ENCODE results near the gene FAM8A1. TPM values are rescaled to one million over a fixed set of nuclear protein-coding genes. Genes with fewer than 3 reads are reported as not detected.

Gene FAM8A1
- total RNA-seq, 5 donors from 2014 or later (not counting 1 experiment from before 2014, with no cell fraction given): 16.1 to 21.8 (median 16.7) TPM

DNA sequence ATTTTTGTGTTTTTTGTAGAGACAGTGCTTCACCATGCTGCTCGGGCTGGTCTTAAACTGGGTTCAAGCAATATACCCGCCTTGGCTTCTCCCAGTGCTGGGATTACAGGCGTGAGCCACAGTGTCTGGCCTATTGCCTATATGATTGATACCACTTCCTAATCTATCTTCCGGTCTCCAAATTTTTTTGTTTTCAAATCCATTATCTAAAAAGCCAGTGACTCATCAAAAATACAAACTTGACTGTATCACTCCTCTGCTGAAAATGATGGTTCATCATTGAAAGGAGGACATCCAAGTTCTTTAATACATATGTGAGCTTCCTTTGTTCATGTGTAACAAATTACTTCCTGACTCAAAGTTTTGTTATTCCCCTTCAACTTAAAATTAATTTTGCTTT is 35.5 kb downstream of the FAM8A1 start:
- DNase-seq: no peak
- Mint-ChIP-seq H3K4me1 (peaks cover 46 to 50% (median 47%) of the 10 kb centered on the region in 3 donors), H3K27ac (peak overlapping the region; percentile 71 to 79), H3K36me3 (peaks cover 56% of the 10 kb centered on the region), H3K9me3 (no peaks in the 10 kb centered on the region), H3K27me3 (no peaks in the 10 kb centered on the region), H3K4me3 (no peak overlapping the region)
- Histone ChIP-seq H3K27ac (ENCODE audit: low read length) (peak overlapping the region; percentile 12), H3K4me3 (ENCODE audit: control insufficient read depth in 1 of 2, extremely low read depth in 1 of 2, low read length in 1 of 2) (no peak overlapping the region), H3K9me3 (no peaks in the 10 kb centered on the region), H3K4me1 (ENCODE audit: control insufficient read depth in 1 of 2, extremely low read depth in 1 of 2, insufficient read depth in 2 of 2, low read length in 2 of 2) (peaks cover 13 to 26% of the 10 kb centered on the region in 2 experiments), H3K27me3 (replicated peaks in 1 of 2; ENCODE audit: control insufficient read depth in 2 of 2, extremely low read depth in 1 of 2, insufficient read depth in 2 of 2, low read length in 1 of 2) (no peaks in the 10 kb centered on the region), H3K36me3 (ENCODE audit: control insufficient read depth in 2 of 2, extremely low read depth in 1 of 2, insufficient read depth in 1 of 2, low read length in 1 of 2) (peaks cover 0 to 51% of the 10 kb centered on the region in 2 donors)
- no peak for ATAC-seq (replicated peaks in 1 of 4)
- 100% methylated on average over 3 of the region's 4 CpGs for WGBS (ENCODE audit: insufficient coverage)
- ChIA-PET CTCF (no interaction called here), POLR2A (no interaction called here)

DNA sequence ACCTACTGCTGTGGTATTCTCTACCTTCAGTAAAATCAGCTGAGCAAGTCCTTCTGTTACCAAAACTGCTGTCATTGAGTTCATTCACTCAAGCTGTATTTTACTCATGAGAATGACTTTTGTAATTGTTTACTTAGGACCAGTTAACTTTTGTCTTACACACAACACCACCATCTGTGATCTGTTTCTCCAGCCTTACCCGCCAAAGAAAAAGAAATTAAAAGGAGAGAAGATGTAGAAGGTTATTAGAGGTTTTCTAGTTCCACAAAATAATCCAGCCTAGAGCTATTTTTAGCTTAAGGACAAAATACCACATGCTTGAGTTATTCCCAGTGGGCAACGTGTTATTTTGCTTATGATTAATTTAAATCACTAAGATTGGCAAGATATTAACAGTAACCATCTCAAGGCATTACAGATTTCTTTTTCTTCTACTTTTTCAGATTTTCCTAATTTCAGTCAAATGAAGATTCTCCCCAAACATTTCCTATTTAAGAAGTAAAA is 38.2 kb downstream of the FAM8A1 start:
- no peaks in the 10 kb centered on the region for H3K9me3 ChIP-seq
- H3K9me3 Mint-ChIP-seq: no peaks in the 10 kb centered on the region
- H3K27me3 ChIP-seq (replicated peaks in 1 of 2; ENCODE audit: control insufficient read depth in 2 of 2, extremely low read depth in 1 of 2, insufficient read depth in 2 of 2, low read length in 1 of 2): no peaks in the 10 kb centered on the region
- H3K4me3 Mint-ChIP-seq: no peak overlapping the region
- ATAC-seq (replicated peaks in 1 of 4): no peak
- no peaks in the 10 kb centered on the region for H3K27me3 Mint-ChIP-seq
- ChIA-PET POLR2A (interaction anchor here in 1 of 2 donors (0.6 to 0.7 kb wide), 2 partner anchors 28 to 75 kb away, joined by 3 to 5 read pairs; no protein-coding TSS in a partner anchor), CTCF (no interaction called here)
- no peak overlapping the region for H3K4me3 ChIP-seq (ENCODE audit: control insufficient read depth in 1 of 2, extremely low read depth in 1 of 2, low read length in 1 of 2)
- peaks cover 10 to 19% of the 10 kb centered on the region in 2 experiments for H3K4me1 ChIP-seq (ENCODE audit: control insufficient read depth in 1 of 2, extremely low read depth in 1 of 2, insufficient read depth in 2 of 2, low read length in 2 of 2)
- no peak for DNase-seq
- peak overlapping the region in 1 of 2 donors; percentile 22 for H3K27ac Mint-ChIP-seq
- H3K36me3 Mint-ChIP-seq: peaks cover 56% of the 10 kb centered on the region
- H3K4me1 Mint-ChIP-seq: peaks cover 33 to 37% (median 33%) of the 10 kb centered on the region in 3 donors
- H3K36me3 ChIP-seq (ENCODE audit: control insufficient read depth in 2 of 2, extremely low read depth in 1 of 2, insufficient read depth in 1 of 2, low read length in 1 of 2): peaks cover 0 to 50% of the 10 kb centered on the region in 2 donors
- no peak overlapping the region for H3K27ac ChIP-seq (ENCODE audit: low read length)
- WGBS (ENCODE audit: insufficient coverage): no CpG with 5 or more reads among the region's 2 CpGs

DNA sequence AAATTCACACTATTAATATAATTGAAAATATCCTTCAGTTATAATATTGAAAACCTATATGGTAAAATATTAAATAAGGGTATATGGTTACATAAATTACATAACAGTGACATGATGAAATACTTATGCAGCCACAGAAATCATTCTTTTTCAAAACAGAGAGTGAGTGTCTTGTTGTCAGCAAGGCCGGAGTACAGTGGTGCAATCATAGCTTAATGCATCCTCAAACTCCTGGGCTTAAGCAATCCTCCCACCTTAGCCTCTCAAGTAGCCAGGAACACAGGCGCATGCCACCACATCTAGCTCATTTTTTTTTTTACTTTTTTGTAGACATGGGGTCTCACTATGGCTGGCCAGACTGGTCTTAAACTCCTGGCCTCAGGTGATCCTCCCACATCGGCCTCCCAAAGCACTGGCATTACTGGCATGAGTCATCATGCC is 40.4 kb downstream of the FAM8A1 start:
- DNase-seq: no peak
- H3K27me3 ChIP-seq (replicated peaks in 1 of 2; ENCODE audit: control insufficient read depth in 2 of 2, extremely low read depth in 1 of 2, insufficient read depth in 2 of 2, low read length in 1 of 2): no peaks in the 10 kb centered on the region
- peaks cover 62% of the 10 kb centered on the region for H3K36me3 Mint-ChIP-seq

DNA sequence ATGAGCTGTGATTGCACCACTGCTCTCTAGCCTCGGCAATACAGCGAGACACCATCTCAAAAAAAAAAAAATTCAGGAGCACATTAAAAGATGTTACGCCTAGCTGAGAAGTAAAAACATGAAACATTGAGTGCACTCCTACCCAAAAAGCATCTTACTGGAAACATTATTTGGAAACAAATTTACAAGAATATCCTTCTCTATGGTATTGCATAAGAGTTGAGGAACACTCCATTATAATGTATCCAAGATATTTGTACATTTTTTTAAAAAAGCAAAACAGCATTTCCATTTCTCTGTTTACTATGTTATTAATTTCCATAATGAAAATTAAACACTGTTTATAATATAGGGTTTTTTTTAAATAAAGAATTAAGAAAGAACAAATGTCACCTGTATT is 48.6 kb downstream of the FAM8A1 start:
- Mint-ChIP-seq H3K27me3 (no peaks in the 10 kb centered on the region), H3K4me3 (no peak overlapping the region), H3K4me1 (peaks cover 0 to 21% (median 15%) of the 10 kb centered on the region in 3 donors), H3K9me3 (no peaks in the 10 kb centered on the region), H3K27ac (no peak overlapping the region), H3K36me3 (peaks cover 52% of the 10 kb centered on the region)
- Histone ChIP-seq H3K27me3 (replicated peaks in 1 of 2; ENCODE audit: control insufficient read depth in 2 of 2, extremely low read depth in 1 of 2, insufficient read depth in 2 of 2, low read length in 1 of 2) (no peaks in the 10 kb centered on the region), H3K4me1 (ENCODE audit: control insufficient read depth in 1 of 2, extremely low read depth in 1 of 2, insufficient read depth in 2 of 2, low read length in 2 of 2) (peaks cover 0 to 3% of the 10 kb centered on the region in 2 experiments), H3K9me3 (no peaks in the 10 kb centered on the region), H3K36me3 (ENCODE audit: control insufficient read depth in 2 of 2, extremely low read depth in 1 of 2, insufficient read depth in 1 of 2, low read length in 1 of 2) (peaks cover 0 to 57% of the 10 kb centered on the region in 2 donors), H3K4me3 (ENCODE audit: control insufficient read depth in 1 of 2, extremely low read depth in 1 of 2, low read length in 1 of 2) (no peak overlapping the region), H3K27ac (ENCODE audit: low read length) (no peak overlapping the region)
- ChIA-PET POLR2A (no interaction called here), CTCF (interaction anchor here in 1 of 2 donors (1.0 kb wide), 1 partner anchor 53 kb away, joined by 4 read pairs; no protein-coding TSS in a partner anchor)
- WGBS (ENCODE audit: insufficient coverage): 100% methylated on average over 1 of the region's 3 CpGs
- ATAC-seq (replicated peaks in 1 of 4) (no peak), DNase-seq (no peak)

More for the DNA sequence above, 40.4 kb downstream of the FAM8A1 start:
- Mint-ChIP-seq H3K27ac (peak overlapping the region in 1 of 2 donors; percentile 49), H3K4me3 (no peak overlapping the region), H3K9me3 (no peaks in the 10 kb centered on the region), H3K27me3 (no peaks in the 10 kb centered on the region), H3K4me1 (peaks cover 15 to 19% (median 16%) of the 10 kb centered on the region in 3 donors)
- Histone ChIP-seq H3K36me3 (ENCODE audit: control insufficient read depth in 2 of 2, extremely low read depth in 1 of 2, insufficient read depth in 1 of 2, low read length in 1 of 2) (peaks cover 0 to 68% of the 10 kb centered on the region in 2 donors), H3K4me3 (ENCODE audit: control insufficient read depth in 1 of 2, extremely low read depth in 1 of 2, low read length in 1 of 2) (no peak overlapping the region), H3K4me1 (ENCODE audit: control insufficient read depth in 1 of 2, extremely low read depth in 1 of 2, insufficient read depth in 2 of 2, low read length in 2 of 2) (peaks cover 0 to 1% of the 10 kb centered on the region in 2 experiments), H3K9me3 (no peaks in the 10 kb centered on the region), H3K27ac (ENCODE audit: low read length) (no peak overlapping the region)
- 100% methylated on average over 1 of the region's 3 CpGs for WGBS (ENCODE audit: insufficient coverage)
- ChIA-PET CTCF (no interaction called here), POLR2A (interaction anchor here in 1 of 2 donors (0.6 kb wide), 1 partner anchor 66 kb away, joined by 3 read pairs; no protein-coding TSS in a partner anchor)
- no peak for ATAC-seq (replicated peaks in 1 of 4)

DNA sequence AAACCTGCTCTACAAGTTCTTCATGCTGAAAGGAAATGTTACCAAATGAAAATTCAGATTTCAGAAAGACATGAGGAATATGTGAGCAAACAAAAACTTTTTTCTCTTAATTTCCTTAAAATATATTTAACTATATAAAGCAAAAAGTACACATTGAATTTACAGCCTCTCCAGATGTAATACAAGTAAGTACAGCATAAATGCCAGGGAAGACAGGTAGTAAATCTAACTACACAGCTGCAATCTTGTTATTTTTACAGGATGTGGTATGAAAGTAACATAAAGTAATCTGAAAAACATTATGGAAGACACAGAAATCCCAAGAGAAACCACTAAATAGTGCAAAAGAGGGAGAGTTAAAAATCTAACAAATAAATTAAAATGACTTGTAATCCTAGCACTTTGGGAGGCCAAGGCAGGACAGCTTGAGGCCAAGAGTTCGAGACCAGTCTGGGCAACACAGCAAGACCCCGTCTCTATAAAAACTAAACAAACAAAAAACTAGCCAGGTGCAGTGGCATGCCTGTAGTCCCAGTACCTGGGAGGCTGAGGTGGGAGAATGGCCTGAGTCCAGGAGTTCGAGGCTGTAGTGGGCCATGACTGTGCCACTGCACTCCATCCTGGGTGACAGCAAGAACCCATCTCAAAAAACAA is 50.7 kb downstream of the FAM8A1 start:
- Histone ChIP-seq H3K27ac (ENCODE audit: low read length) (no peak overlapping the region), H3K27me3 (replicated peaks in 1 of 2; ENCODE audit: control insufficient read depth in 2 of 2, extremely low read depth in 1 of 2, insufficient read depth in 2 of 2, low read length in 1 of 2) (no peaks in the 10 kb centered on the region), H3K4me3 (ENCODE audit: control insufficient read depth in 1 of 2, extremely low read depth in 1 of 2, low read length in 1 of 2) (no peak overlapping the region), H3K4me1 (ENCODE audit: control insufficient read depth in 1 of 2, extremely low read depth in 1 of 2, insufficient read depth in 2 of 2, low read length in 2 of 2) (peaks cover 0 to 3% of the 10 kb centered on the region in 2 experiments), H3K36me3 (ENCODE audit: control insufficient read depth in 2 of 2, extremely low read depth in 1 of 2, insufficient read depth in 1 of 2, low read length in 1 of 2) (peaks cover 0 to 57% of the 10 kb centered on the region in 2 donors), H3K9me3 (no peaks in the 10 kb centered on the region)
- ATAC-seq (replicated peaks in 1 of 4): no peak
- no peak for DNase-seq
- H3K27ac Mint-ChIP-seq: no peak overlapping the region
- POLR2A ChIA-PET: no interaction called here
- no CpG with 5 or more reads among the region's 3 CpGs for WGBS (ENCODE audit: insufficient coverage)
- no peaks in the 10 kb centered on the region for H3K27me3 Mint-ChIP-seq
- CTCF ChIA-PET: interaction anchor here in 1 of 2 donors (1.1 kb wide), 1 partner anchor 153 kb away, joined by 3 read pairs; no protein-coding TSS in a partner anchor
- H3K9me3 Mint-ChIP-seq: no peaks in the 10 kb centered on the region
- H3K4me1 Mint-ChIP-seq: peaks cover 0 to 24% (median 18%) of the 10 kb centered on the region in 3 donors
- H3K36me3 Mint-ChIP-seq: peaks cover 52% of the 10 kb centered on the region
- H3K4me3 Mint-ChIP-seq: no peak overlapping the region

DNA sequence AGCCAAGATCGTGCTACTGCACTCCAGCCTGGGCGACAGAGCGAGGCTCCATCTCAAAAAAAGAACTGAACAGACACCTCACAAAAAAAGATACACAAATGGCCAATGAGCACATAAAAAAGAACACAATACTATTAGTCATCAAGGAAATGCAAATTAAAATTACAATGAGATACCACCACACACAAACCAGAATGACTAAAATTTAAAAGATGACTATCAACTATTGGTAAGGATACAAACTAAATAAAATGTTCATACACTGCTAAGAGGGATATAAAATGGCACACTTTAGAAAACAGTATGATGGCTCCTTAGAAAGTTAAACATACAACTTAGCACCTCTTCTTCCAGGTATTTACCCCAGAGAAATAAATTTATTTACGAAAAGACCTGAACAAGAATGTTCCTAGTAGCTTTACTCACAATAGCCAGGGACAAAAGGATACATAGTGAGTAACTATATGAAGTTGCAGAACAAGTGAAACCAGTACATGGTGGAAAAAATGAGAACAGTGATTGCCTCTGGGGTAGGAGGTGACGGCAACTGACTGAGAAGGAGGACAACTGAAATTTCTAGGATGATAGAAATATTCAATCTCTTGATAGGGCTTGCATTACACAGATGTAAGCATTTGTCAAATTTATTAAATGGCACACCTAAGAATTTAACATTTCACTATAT is 53.2 kb downstream of the FAM8A1 start:
- no CpG with 5 or more reads among the region's 5 CpGs for WGBS (ENCODE audit: insufficient coverage)
- Mint-ChIP-seq H3K36me3 (peaks cover 58% of the 10 kb centered on the region), H3K27me3 (no peaks in the 10 kb centered on the region), H3K27ac (no peak overlapping the region), H3K9me3 (no peaks in the 10 kb centered on the region), H3K4me3 (no peak overlapping the region), H3K4me1 (peaks cover 0 to 29% (median 24%) of the 10 kb centered on the region in 3 donors)
- POLR2A ChIA-PET: interaction anchor here in 1 of 2 donors (0.6 kb wide), 1 partner anchor 22 kb away, joined by 5 read pairs; no protein-coding TSS in a partner anchor
- Histone ChIP-seq H3K4me3 (ENCODE audit: control insufficient read depth in 1 of 2, extremely low read depth in 1 of 2, low read length in 1 of 2) (no peak overlapping the region), H3K9me3 (no peaks in the 10 kb centered on the region), H3K36me3 (ENCODE audit: control insufficient read depth in 2 of 2, extremely low read depth in 1 of 2, insufficient read depth in 1 of 2, low read length in 1 of 2) (peaks cover 3 to 52% of the 10 kb centered on the region in 2 donors), H3K27me3 (replicated peaks in 1 of 2; ENCODE audit: control insufficient read depth in 2 of 2, extremely low read depth in 1 of 2, insufficient read depth in 2 of 2, low read length in 1 of 2) (no peaks in the 10 kb centered on the region), H3K27ac (ENCODE audit: low read length) (no peak overlapping the region), H3K4me1 (ENCODE audit: control insufficient read depth in 1 of 2, extremely low read depth in 1 of 2, insufficient read depth in 2 of 2, low read length in 2 of 2) (peaks cover 0 to 3% of the 10 kb centered on the region in 2 experiments)
- DNase-seq: no peak
- no peak for ATAC-seq (replicated peaks in 1 of 4)
- CTCF ChIA-PET: no interaction called here

Data from T-cell (primary cell).